Hepatocyte (in vitro differentiated cells): ENCODE data around the gene PGAP1.

Experiments used
- EZH2 ChIP-seq: fragments of 200-600 bp; sonication (generic); IDR thresholded peaks from 2 replicates; pipeline ENCODE4 v1.6.1; 2016; ENCODE audit warnings: antibody characterized with exemption, mild to moderate bottlenecking, borderline replicate concordance
- EZH2phosphoT487 ChIP-seq: fragments of 200-600 bp; sonication (generic); IDR thresholded peaks from one replicate; pipeline ENCODE4 v1.6.1; 2018; ENCODE audit warnings: antibody characterized with exemption, mild to moderate bottlenecking, low read depth, moderate library complexity; ENCODE audit not compliant: unreplicated experiment, severe bottlenecking
- TF ChIP-seq, protein P1 (sequence below): fragments of 200-600 bp; sonication (generic); IDR thresholded peaks from 2 replicates; pipeline ENCODE4 v1.5.1; 2016; ENCODE audit warnings: antibody characterized with exemption, mild to moderate bottlenecking; ENCODE audit not compliant: poor library complexity

DNA sequence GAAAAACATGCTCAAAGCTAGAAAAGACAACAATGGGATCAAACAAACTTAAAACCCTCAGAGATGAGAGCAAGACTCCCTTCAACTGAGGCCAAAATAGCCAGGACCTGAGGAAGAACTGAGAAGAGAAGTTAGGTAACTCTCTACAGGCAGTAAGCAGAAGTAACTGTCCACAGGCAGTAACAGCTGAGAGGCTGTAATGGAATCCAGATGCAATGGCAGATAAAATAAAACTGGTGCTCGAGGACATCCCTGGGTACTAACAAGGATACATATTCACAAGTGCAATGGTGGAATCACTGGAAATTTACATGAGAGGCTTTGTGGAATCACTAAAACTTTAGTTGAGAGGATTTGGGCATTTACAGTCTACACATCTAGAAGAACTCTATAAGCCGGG lies 86.9 kb downstream of the PGAP1 start:
- TF ChIP-seq, protein P1, sequence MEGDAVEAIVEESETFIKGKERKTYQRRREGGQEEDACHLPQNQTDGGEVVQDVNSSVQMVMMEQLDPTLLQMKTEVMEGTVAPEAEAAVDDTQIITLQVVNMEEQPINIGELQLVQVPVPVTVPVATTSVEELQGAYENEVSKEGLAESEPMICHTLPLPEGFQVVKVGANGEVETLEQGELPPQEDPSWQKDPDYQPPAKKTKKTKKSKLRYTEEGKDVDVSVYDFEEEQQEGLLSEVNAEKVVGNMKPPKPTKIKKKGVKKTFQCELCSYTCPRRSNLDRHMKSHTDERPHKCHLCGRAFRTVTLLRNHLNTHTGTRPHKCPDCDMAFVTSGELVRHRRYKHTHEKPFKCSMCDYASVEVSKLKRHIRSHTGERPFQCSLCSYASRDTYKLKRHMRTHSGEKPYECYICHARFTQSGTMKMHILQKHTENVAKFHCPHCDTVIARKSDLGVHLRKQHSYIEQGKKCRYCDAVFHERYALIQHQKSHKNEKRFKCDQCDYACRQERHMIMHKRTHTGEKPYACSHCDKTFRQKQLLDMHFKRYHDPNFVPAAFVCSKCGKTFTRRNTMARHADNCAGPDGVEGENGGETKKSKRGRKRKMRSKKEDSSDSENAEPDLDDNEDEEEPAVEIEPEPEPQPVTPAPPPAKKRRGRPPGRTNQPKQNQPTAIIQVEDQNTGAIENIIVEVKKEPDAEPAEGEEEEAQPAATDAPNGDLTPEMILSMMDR = no peak
- TF ChIP-seq EZH2 = no peak
- TF ChIP-seq EZH2phosphoT487 = no peak
